H9 (cell line): ENCODE results near the gene GRIA4. TPM values are rescaled to one million over a fixed set of nuclear protein-coding genes. Genes with fewer than 3 reads are reported as not detected.

Experiments used
- DNase-seq: peaks from one replicate; pipeline ENCODE4 v3.0.0-alpha.2; 2017
- H2AFZ ChIP-seq: one replicate; pipeline ENCODE4 v1.6.1; 2013; ENCODE audit warnings: mild to moderate bottlenecking, low read length, control low read depth, moderate library complexity
- H2AK5ac ChIP-seq: 2 replicates; pipeline ENCODE4 v1.6.1; 2013; ENCODE audit warnings: low read length, control low read depth, mixed read lengths; ENCODE audit not compliant: insufficient read length
- H2BK120ac ChIP-seq: one replicate; pipeline ENCODE4 v1.6.1; 2013; ENCODE audit warnings: low read depth, mild to moderate bottlenecking, low read length, control low read depth, inconsistent platforms; ENCODE audit not compliant: poor library complexity, severe bottlenecking
- H2BK12ac ChIP-seq: 2 replicates; pipeline ENCODE4 v1.6.1; 2013; ENCODE audit warnings: low read length, control low read depth, mixed read lengths, low read depth; ENCODE audit not compliant: insufficient read length
- H2BK15ac ChIP-seq: 2 replicates; pipeline ENCODE4 v1.6.1; 2013; ENCODE audit warnings: low read depth, low read length, control low read depth
- H2BK20ac ChIP-seq: one replicate; pipeline ENCODE4 v1.6.1; 2013; ENCODE audit warnings: low read depth, mild to moderate bottlenecking, low read length, control low read depth, inconsistent platforms; ENCODE audit not compliant: poor library complexity, severe bottlenecking
- H2BK5ac ChIP-seq: 2 replicates; pipeline ENCODE4 v1.6.1; 2013; ENCODE audit warnings: low read length, control low read depth, mixed read lengths; ENCODE audit not compliant: insufficient read length
- H3K14ac ChIP-seq: 2 replicates; pipeline ENCODE4 v1.6.1; 2013; ENCODE audit warnings: low read length, control low read depth; ENCODE audit not compliant: insufficient read depth
- H3K18ac ChIP-seq: 2 replicates; pipeline ENCODE4 v1.6.1; 2013; ENCODE audit warnings: low read depth, mild to moderate bottlenecking, mixed read lengths, low read length, control low read depth; ENCODE audit not compliant: insufficient read length
- H3K23ac ChIP-seq: 2 replicates; pipeline ENCODE4 v1.6.1; 2013; ENCODE audit warnings: low read length, control low read depth, mixed read lengths, low read depth; ENCODE audit not compliant: insufficient read length
- H3K23me2 ChIP-seq: 2 replicates; pipeline ENCODE4 v1.6.1; 2013; ENCODE audit warnings: low read depth, mild to moderate bottlenecking, mixed read lengths, low read length, control low read depth; ENCODE audit not compliant: insufficient read length, poor library complexity, severe bottlenecking
- H3K27ac ChIP-seq: 2 replicates; pipeline ENCODE4 v1.5.1; 2013; ENCODE audit warnings: low read length, control low read depth, mixed read lengths, low read depth; ENCODE audit not compliant: insufficient read length
- H3K27me3 ChIP-seq: 2 replicates; pipeline ENCODE4 v1.6.1; 2013; ENCODE audit warnings: low read length, control low read depth, inconsistent platforms; ENCODE audit not compliant: insufficient read depth
- H3K4ac ChIP-seq: 2 replicates; pipeline ENCODE4 v1.6.1; 2013; ENCODE audit warnings: low read depth, mild to moderate bottlenecking, control low read depth, inconsistent platforms, low read length, moderate library complexity
- H3K4me1 ChIP-seq: 2 replicates; pipeline ENCODE4 v1.6.1; 2013; ENCODE audit warnings: low read length, control low read depth, inconsistent platforms; ENCODE audit not compliant: insufficient read depth
- H3K4me2 ChIP-seq: 2 replicates; pipeline ENCODE4 v1.6.1; 2013; ENCODE audit warnings: low read length, control low read depth, mixed read lengths; ENCODE audit not compliant: insufficient read length, insufficient read depth
- H3K56ac ChIP-seq: 2 replicates; pipeline ENCODE4 v1.6.1; 2013; ENCODE audit warnings: low read depth, mild to moderate bottlenecking, mixed read lengths, low read length, control low read depth; ENCODE audit not compliant: insufficient read length
- H3K79me1 ChIP-seq: 2 replicates; pipeline ENCODE4 v1.6.1; 2013; ENCODE audit warnings: low read depth, mild to moderate bottlenecking, moderate library complexity, low read length, control low read depth, inconsistent platforms; ENCODE audit not compliant: insufficient read depth, poor library complexity, severe bottlenecking
- H3K79me2 ChIP-seq: 2 replicates; pipeline ENCODE4 v1.6.1; 2013; ENCODE audit warnings: low read length, control low read depth, inconsistent platforms; ENCODE audit not compliant: insufficient read depth
- H3K9ac ChIP-seq: 2 replicates; pipeline ENCODE4 v1.6.1; 2013; ENCODE audit warnings: low read length, control low read depth, mixed read lengths; ENCODE audit not compliant: insufficient read length; ENCODE audit errors: extremely low read depth
- H3K9me3 ChIP-seq: one replicate; pipeline ENCODE4 v1.6.1; 2013; ENCODE audit warnings: low read depth, low read length, inconsistent platforms; ENCODE audit not compliant: control insufficient read depth
- H3T11ph ChIP-seq: one replicate; pipeline ENCODE4 v1.6.1; 2013; ENCODE audit warnings: mild to moderate bottlenecking, low read length, control low read depth, inconsistent platforms
- H4K20me1 ChIP-seq: one replicate; pipeline ENCODE4 v1.6.1; 2013; ENCODE audit not compliant: control insufficient read depth, insufficient read length, insufficient read depth
- H4K5ac ChIP-seq: 2 replicates; pipeline ENCODE4 v1.6.1; 2013; ENCODE audit warnings: low read depth, mild to moderate bottlenecking, mixed read lengths, low read length, control low read depth; ENCODE audit not compliant: insufficient read length
- H4K8ac ChIP-seq: replicated peaks from 2 replicates; pipeline ENCODE4 v1.6.1; 2013; ENCODE audit warnings: low read length, control low read depth, mixed read lengths, low read depth; ENCODE audit not compliant: insufficient read length
- H4K91ac ChIP-seq: 2 replicates; pipeline ENCODE4 v1.6.1; 2013; ENCODE audit warnings: low read depth, mild to moderate bottlenecking, moderate library complexity, mixed read lengths, low read length, control low read depth; ENCODE audit not compliant: insufficient read length
- H3K27ac Mint-ChIP-seq, 3 experiments: 2 replicates in 2 of 3; 3 replicates in 1 of 3; pipeline ENCODE4 v1.8.0; 2020 to 2021; ENCODE audit warnings: mixed read lengths in 3 of 3, mild to moderate bottlenecking in 1 of 3, moderate library complexity in 1 of 3
- H3K27me3 Mint-ChIP-seq: 2 replicates; pipeline ENCODE4 v1.8.0; 2021; ENCODE audit warnings: low read depth, mild to moderate bottlenecking, moderate library complexity, mixed read lengths
- H3K36me3 Mint-ChIP-seq, 3 experiments: 2 replicates in 2 of 3; 3 replicates in 1 of 3; pipeline ENCODE4 v1.8.0; 2020 to 2021; ENCODE audit warnings: low read depth in 3 of 3, mixed read lengths in 3 of 3; ENCODE audit not compliant: insufficient read depth in 1 of 3
- H3K4me1 Mint-ChIP-seq, 2 experiments: 2 replicates each; pipeline ENCODE4 v1.8.0; 2020; ENCODE audit warnings: mixed read lengths in 2 of 2
- H3K4me3 Mint-ChIP-seq, 2 experiments: 2 replicates in 1 of 2; 3 replicates in 1 of 2; pipeline ENCODE4 v1.8.0; 2020 to 2021; ENCODE audit warnings: mild to moderate bottlenecking in 2 of 2, mixed read lengths in 2 of 2, moderate library complexity in 1 of 2
- H3K9me3 Mint-ChIP-seq, 2 experiments: 2 replicates in 1 of 2; 3 replicates in 1 of 2; pipeline ENCODE4 v1.8.0; 2020; ENCODE audit warnings: mild to moderate bottlenecking in 2 of 2, mixed read lengths in 2 of 2, moderate library complexity in 1 of 2
- WGBS: extraction: QIAGEN DNeasy Blood & Tissue Kit; methylation state at CpG from one replicate; pipeline ENCODE4 v1.1.7; 2013; ENCODE audit warnings: missing lambda C conversion rate, low lambda C conversion rate, mixed read lengths; ENCODE audit not compliant: insufficient read length; ENCODE audit errors: extremely low coverage; 5-methylcytosine and 5-hydroxymethylcytosine counted together
- total RNA-seq: library from RNA; stranded (reverse); gene quantifications from 2 replicates; pipeline ENCODE4 v1.2.1, GENCODE V29; 2021
- TF ChIP-seq, protein P1 (sequence below): fragments of 200-600 bp; sonication (generic); conservative IDR thresholded peaks from 3 replicates; pipeline ENCODE4 v1.8.0; 2021; ENCODE audit warnings: antibody characterized with exemption, mild to moderate bottlenecking

Gene GRIA4
- total RNA-seq, 1 experiment from 2014 or later, result 0.83 TPM

DNA sequence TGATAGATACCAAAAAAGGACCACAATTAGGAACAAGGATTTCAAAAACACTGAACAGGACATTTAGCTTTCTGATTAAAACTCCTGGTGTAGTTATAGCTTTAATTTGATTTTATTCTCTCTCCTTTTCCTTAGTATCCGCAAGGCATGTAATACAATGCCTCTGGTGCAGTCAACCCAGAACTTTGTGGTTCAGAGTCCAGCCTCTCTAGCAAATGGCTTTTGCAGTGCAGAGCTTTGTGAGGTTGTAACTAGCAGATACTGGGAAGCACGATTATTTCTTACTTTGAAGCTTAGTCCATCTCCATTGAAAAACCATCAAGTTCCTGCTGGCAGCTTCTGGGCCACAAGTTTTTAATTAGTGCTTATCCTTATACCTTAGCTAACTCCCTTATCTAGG lies 79.8 kb downstream of the GRIA4 start:
- Histone ChIP-seq H2BK5ac (no peak overlapping the region), H2BK12ac (no peak overlapping the region), H3K56ac (no peak overlapping the region), H3K23ac (no peak overlapping the region), H3K4me2 (no peak overlapping the region), H2AK5ac (no peak overlapping the region), H3K18ac (no peak overlapping the region), H3T11ph (no peak overlapping the region), H3K9me3 (no peaks in the 10 kb centered on the region), H3K27ac (no peak overlapping the region), H4K5ac (no peak overlapping the region), H3K27me3 (no peaks in the 10 kb centered on the region), H3K14ac (no peak overlapping the region), H3K4ac (no peak overlapping the region), H2BK120ac (no peak overlapping the region), H2BK15ac (no peak overlapping the region), H3K9ac (no peak overlapping the region), H2BK20ac (no peak overlapping the region), H3K23me2 (no peaks in the 10 kb centered on the region), H4K8ac (no peak overlapping the region), H4K20me1 (no peaks in the 10 kb centered on the region), H2AFZ (no peak overlapping the region), H3K79me2 (no peaks in the 10 kb centered on the region), H3K4me1 (no peaks in the 10 kb centered on the region; the same call in 1 of the 2 replicates), H4K91ac (no peak overlapping the region), H3K79me1 (no peaks in the 10 kb centered on the region)
- Mint-ChIP-seq H3K4me1 (no peaks in the 10 kb centered on the region), H3K27ac (no peak overlapping the region; a peak in 1 of 7 replicates), H3K9me3 (no peaks in the 10 kb centered on the region), H3K27me3 (no peaks in the 10 kb centered on the region; the same call in 1 of the 2 replicates), H3K36me3 (no peaks in the 10 kb centered on the region), H3K4me3 (no peak overlapping the region)
- DNase-seq, result no peak
- no CpG with 5 or more reads among the region's 2 CpGs for WGBS
- TF ChIP-seq, protein P1, sequence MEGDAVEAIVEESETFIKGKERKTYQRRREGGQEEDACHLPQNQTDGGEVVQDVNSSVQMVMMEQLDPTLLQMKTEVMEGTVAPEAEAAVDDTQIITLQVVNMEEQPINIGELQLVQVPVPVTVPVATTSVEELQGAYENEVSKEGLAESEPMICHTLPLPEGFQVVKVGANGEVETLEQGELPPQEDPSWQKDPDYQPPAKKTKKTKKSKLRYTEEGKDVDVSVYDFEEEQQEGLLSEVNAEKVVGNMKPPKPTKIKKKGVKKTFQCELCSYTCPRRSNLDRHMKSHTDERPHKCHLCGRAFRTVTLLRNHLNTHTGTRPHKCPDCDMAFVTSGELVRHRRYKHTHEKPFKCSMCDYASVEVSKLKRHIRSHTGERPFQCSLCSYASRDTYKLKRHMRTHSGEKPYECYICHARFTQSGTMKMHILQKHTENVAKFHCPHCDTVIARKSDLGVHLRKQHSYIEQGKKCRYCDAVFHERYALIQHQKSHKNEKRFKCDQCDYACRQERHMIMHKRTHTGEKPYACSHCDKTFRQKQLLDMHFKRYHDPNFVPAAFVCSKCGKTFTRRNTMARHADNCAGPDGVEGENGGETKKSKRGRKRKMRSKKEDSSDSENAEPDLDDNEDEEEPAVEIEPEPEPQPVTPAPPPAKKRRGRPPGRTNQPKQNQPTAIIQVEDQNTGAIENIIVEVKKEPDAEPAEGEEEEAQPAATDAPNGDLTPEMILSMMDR, result no peak
